Fibroblast of skin of scalp (primary cell): ENCODE results near the gene THSD4.
"Not testable (repeated sequence)": the region's sequence is repeated elsewhere in the genome, so short reads cannot be mapped to it uniquely, and the experiment has no call there.

ENCODE experiments used
- DNase-seq: peaks from one replicate; pipeline ENCODE4 v3.0.0-alpha.2; 2013

Gene THSD4

GRCh38 chr15:71265606-71266005, 150.3 kb downstream of the THSD4 start:
- not testable (repeated sequence) for DNase-seq

DNA sequence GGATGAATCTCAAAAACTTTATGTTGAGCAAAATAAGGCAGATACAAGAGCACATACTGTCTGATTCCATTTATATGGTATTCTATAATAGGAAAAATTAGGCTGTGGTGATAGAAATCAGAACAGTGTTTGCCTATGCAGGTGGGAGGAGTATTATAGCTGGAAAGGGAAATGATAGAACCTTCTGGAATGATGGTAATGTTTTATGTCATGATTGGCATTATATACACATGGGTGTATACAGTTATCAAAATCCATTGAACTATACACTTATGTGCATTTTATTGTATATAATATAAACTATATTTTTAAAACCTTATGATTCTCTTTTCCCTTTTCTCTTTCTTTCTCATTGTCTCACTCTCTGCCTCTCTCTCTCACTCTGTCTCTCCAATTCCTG, 156.1 kb downstream of the THSD4 start:
- no peak for DNase-seq

GRCh38 chr15:71272932-71273331, 157.7 kb downstream of the THSD4 start:
- peak; percentile 86 for DNase-seq

- no peak for DNase-seq
Measured at GRCh38 chr15:71273731-71274447, 158.6 kb downstream of the THSD4 start.

- DNase-seq = no peak
Measured at GRCh38 chr15:71274448-71274798, 159.2 kb downstream of the THSD4 start.

- DNase-seq = peak; percentile 76
Measured at GRCh38 chr15:71275098-71275497, 159.8 kb downstream of the THSD4 start.

DNA sequence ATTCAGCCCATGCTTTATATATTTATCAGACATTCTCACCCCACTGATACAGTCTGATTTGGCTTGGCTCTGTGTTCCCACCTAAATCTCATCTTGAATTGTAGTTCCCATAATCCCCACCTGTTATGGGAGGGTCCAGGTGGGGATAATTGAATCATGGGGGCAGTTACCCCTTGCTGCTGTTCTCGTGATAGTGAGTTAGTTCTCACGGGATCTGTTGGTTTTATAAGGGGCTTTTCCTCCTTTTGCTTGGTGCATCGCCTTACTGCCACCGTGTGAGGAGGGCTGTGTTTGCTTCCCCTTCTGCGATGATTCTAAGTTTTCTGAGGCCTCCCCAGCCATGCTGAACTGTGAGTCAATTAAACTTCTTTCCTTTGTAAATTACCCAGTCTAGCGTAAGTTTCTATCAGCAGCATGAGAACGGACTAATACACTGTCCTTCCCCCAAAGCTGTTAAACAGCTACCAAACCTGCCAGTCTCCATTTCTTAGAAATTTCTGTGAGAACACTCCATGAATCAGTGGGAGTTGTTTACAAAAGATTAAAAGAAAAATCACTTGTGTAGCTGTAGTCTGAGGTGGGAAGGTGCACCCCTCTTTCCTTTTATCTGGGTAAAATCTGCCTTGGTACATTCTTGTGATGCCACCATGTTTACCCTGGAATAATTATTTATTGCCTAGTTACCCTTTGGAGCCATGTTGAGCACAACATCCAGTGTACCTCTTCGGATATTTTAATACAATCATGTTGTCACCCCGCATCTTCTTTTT, 160.5 kb downstream of the THSD4 start:
- no peak for DNase-seq

DNA sequence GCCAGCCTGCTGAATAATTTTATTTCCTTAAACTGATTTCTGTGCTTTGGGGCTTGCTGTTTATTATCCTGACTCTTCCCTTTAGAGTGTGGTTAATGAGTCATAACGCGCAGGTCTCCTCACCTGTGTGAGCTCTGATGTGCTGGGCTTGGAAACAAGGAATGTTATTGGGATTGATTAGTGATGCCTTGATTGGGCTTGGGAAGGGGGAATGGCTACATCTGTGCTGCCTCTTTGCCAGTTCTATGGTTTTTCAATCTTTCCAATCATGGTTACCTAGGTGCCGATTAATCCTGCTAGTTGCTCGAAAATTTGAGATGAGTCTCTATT, 161.0 kb downstream of the THSD4 start:
- no peak for DNase-seq

DNA sequence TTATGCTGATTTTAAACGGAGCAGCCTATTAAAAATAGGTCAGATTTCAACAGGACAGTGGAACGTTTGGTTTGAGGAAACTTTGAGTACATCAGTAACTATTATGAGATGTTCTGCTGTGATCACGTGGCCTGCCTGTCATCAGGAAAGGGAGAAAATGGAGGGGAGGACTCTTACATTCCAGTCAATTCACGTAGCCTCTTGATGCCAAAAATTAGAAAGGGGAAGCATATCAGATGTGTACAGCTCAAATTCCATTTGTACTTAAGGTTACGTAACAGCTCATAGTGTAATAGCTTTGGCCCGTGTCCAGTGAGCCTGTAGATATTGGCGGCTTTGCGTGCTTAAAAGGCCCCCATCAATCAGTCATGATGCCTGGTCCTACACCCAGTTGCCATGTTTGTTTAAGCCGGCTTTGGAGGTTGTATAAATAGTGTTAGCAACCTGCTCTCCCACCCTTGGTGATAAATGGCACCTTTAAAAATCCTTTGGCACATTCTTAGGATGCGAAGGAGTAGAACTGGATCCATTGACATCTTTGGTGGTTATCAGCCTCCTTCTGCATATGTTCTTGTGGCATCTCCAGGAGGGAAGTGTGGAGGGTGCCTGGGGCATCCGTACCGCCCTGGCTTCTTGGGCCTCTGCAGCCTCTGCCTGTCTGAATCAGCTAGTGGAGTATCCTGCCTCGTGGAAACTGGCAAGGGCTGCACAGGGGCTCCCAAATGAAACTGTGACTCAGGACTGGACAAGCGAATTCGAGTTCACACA, 163.9 kb downstream of the THSD4 start:
- DNase-seq = peak; percentile 86

- DNase-seq = no peak
Measured at GRCh38 chr15:71279757-71280141, 164.5 kb downstream of the THSD4 start.

GRCh38 chr15:71280206-71280605, 164.9 kb downstream of the THSD4 start:
- no peak for DNase-seq

- DNase-seq = peak; percentile 40
Measured at GRCh38 chr15:71281256-71281655, 166.0 kb downstream of the THSD4 start.

- peak; percentile 78 for DNase-seq
Measured at GRCh38 chr15:71282076-71282475, 166.8 kb downstream of the THSD4 start.

- no peak for DNase-seq
Measured at GRCh38 chr15:71288348-71288955, 173.2 kb downstream of the THSD4 start.

DNA sequence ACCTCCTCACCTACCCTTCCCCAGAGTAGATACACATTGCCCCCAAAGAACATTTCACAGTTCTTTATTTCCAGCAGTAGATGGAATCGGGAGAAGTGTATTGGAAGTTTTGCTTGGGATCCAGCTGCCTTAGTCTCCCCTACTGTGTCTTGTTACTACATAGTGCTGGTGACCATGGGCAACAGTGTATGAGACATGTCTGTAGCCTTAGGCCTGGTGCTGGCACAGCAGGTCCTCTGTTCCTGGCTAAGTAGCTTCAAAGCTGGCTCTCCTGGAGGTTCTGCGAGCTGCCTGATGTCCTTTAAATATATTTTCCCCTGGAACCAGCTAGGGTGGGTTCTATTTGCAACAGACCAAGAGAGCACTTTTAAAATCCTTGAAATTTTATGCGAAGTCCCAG, 174.7 kb downstream of the THSD4 start:
- DNase-seq = no peak

DNA sequence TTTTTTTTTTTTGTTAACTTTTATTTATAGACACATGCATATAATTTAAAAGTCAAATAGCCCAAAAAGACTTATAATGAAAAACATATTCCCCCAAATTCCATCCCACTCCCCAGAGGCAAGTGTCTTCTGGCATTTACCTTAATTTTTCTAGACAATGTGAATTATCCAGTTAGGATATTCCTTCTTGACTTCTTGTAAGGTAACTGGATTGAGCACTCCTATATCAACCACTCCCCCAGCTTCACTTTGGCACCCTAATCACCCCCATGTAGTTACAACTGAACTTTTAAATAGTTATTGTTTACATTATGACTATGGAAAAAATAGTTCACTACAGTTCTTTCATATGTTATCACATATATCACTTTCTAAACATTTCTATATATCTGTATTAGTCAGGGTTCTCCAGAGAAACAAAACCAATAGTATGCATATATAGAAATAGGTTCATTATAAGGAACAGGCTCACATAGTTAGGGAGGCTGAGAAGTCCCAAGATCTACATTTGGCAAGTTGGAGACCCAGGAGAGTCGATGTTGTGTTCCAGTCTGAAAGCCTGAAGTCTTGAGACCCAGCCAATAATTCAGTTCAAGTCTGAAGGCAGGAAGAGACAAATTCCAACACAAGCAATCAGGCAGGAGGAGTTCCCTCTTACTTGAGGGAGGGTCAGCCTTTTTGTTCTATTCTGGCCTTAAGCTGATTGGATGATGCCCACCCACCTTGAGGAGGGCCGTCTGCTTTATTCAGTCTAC, 175.8 kb downstream of the THSD4 start:
- DNase-seq = peak; percentile 50

GRCh38 chr15:71291723-71292122, 176.5 kb downstream of the THSD4 start:
- DNase-seq = no peak

DNA sequence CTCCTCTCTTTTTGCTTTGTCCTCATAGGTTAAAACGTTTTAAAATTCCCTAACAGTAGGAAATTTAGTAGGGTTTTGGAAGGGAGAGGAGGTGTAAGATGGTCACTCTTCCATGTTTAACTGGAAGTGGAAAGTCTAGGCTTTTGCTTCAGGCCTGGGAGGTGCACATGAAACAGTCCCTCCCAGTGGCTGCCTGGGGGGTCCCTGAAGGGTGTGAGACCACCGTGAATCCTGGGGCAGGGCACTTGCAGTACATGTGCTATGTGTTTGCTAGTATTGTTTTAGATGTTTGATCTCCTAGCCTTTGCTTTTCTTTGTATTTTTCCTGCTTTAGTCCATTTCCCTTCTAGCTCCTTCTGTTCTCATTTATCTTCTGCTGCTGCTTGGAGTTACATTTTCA, 178.5 kb downstream of the THSD4 start:
- DNase-seq = no peak

DNA sequence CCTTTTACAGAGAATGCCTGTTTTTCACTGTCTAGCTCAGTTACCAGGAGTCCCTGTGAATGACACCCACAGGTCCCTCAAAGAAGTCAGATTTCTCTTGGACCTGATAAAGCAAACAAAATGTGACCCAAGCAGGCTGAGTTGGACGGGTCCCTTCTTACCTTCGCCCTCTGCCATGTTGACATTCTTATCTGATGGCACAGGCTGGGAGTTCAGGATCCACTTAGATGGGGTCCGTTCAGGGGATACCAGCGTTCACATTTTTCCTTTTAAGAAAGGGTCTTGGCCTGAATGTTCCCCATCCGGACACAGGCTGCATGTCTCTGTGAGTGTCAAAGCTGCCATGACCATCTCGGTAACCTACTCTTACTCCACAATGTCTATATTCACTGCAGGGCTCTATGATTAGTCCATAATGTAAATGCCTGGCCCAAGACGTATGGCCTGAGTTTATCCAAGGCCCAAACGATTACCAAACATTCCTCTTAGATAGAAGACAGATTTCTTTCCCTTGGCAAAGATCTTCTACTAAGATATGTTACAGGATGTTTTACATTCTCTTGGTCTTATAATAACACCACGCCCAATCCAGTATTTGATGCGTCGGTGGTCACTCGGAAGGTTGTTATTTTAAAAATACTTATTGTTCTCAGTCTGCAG, 179.1 kb downstream of the THSD4 start:
- peak; percentile 96 for DNase-seq

- DNase-seq = peak; percentile 99
Measured at GRCh38 chr15:71294911-71295602, 179.8 kb downstream of the THSD4 start.

DNA sequence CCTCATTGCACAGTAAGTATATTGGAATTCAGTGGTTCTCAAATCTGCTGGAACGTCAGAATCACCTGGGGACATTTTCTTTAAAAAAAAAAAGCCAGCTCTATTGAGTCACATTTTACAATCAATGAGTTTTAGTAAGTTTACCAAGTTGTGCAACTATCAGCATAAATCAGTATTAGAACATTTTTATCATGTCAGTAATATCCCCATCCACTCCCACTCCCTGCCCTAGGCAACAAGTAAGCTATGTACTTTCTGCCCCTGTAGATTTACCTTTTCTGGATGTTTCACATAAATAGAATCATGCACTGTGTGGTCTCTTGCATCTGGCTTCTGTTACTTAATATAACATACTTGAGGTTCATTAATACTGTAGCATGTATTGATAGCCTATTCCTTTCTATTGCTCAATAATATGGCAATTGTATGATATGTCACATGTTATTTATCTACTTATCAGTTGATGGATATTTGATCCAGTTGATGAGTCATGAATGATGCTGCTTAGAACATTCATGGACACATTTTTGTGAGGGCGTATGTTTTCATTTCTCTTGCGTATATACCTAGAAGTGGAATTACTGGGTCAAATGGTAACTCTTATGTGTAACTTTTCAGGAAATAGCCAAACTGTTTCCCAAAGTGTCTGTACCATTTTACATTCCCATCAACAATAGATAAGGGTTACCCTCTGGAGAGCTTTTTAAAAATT, 180.5 kb downstream of the THSD4 start:
- peak; percentile 72 for DNase-seq
